Suprapubic skin (tissue), 4 donors: ENCODE results near the gene PGBD4. TPM values are rescaled to one million over a fixed set of nuclear protein-coding genes. Genes with fewer than 3 reads are reported as not detected.

Experiments
- DNase-seq, 2 donors: peaks; one replicate each; pipeline ENCODE4 v3.0.0-alpha.2; 2019; ENCODE audit warnings: low spot score in 2 of 2
- H3K27ac ChIP-seq: fragments of 200-600 bp; sonication (generic); one replicate; pipeline ENCODE4 v1.5.1; 2019
- H3K27me3 ChIP-seq: fragments of 200-600 bp; sonication (generic); one replicate; pipeline ENCODE4 v1.5.1; 2019
- H3K36me3 ChIP-seq: fragments of 200-600 bp; sonication (generic); one replicate; pipeline ENCODE4 v1.5.1; 2019
- H3K4me1 ChIP-seq: fragments of 200-600 bp; sonication (generic); one replicate; pipeline ENCODE4 v1.5.1; 2019
- H3K4me3 ChIP-seq: fragments of 200-600 bp; sonication (generic); one replicate; pipeline ENCODE4 v1.5.1; 2019; ENCODE audit warnings: mild to moderate bottlenecking
- H3K9me3 ChIP-seq: fragments of 200-600 bp; sonication (generic); one replicate; pipeline ENCODE4 v1.5.1; 2019
- CTCF ChIP-seq, 2 donors: fragments of 200-600 bp in 1 of 2; fragments of 450-650 bp in 1 of 2; sonication (generic) in 1 of 2; IDR thresholded peaks; one replicate each; pipeline ENCODE4 v1.5.1; 2016 to 2019; ENCODE audit warnings: antibody characterized with exemption in 2 of 2, mild to moderate bottlenecking in 1 of 2, moderate library complexity in 1 of 2
- EP300 ChIP-seq: sonication (generic); formaldehyde crosslinking; IDR thresholded peaks from one replicate; pipeline ENCODE4 v1.6.1; 2017; ENCODE audit warnings: antibody characterized with exemption
- POLR2A ChIP-seq, 2 donors: fragments of 450-650 bp; IDR thresholded peaks; one replicate each; pipeline ENCODE4 v1.6.1; 2017; ENCODE audit warnings: antibody characterized with exemption in 2 of 2, mild to moderate bottlenecking in 2 of 2, moderate library complexity in 2 of 2
- POLR2AphosphoS5 ChIP-seq, 3 donors: sonication (generic); formaldehyde crosslinking; IDR thresholded peaks; one replicate each; pipeline ENCODE4 v1.6.1; 2017; ENCODE audit warnings: antibody characterized with exemption in 3 of 3
- WGBS: methylation state at CpG from one replicate; pipeline ENCODE4 v1.1.5; 2018; 5-methylcytosine and 5-hydroxymethylcytosine counted together
- total RNA-seq, 4 donors: library from RNA; depleted of rRNA; stranded (reverse); fragments of >200 nt; gene quantifications; one replicate each; pipeline ENCODE4 v1.1.0, GENCODE V29; 2016

PGBD4 gene
- total RNA-seq, result 1 to 10 TPM in 3 of 4 donors, under 1 TPM in 1; 0.83 to 2.3 (median 1.4) TPM

- Histone ChIP-seq H3K36me3 (no peaks in the 10 kb centered on the region), H3K4me1 (peaks cover 32% of the 10 kb centered on the region), H3K27me3 (no peaks in the 10 kb centered on the region), H3K4me3 (peak within 1 kb of the TSS; percentile 95), H3K9me3 (no peaks in the 10 kb centered on the region), H3K27ac (peak within 1 kb of the TSS; percentile 90)
- 2% methylated on average over 19 of the region's 48 CpGs for WGBS
- TF ChIP-seq POLR2A (IDR thresholded peaks at IDR 0.05), result peak in 1 of 2 donors; percentile 70
- no peak for TF ChIP-seq EP300
- TF ChIP-seq CTCF (IDR thresholded peaks at IDR 0.05), result no peak
- peak in 2 of 3 donors; percentile 75 to 88 for TF ChIP-seq POLR2AphosphoS5 (IDR thresholded peaks at IDR 0.05)
- peak; percentile 99 for DNase-seq
These were observed at the start of gene PGBD4, which contains the start of gene EMC7 for GRCh38 chr15:34101366-34102174. Gene PGBD4, plus strand, starts transcription at chr15:34102083. Its CDS starts 449 bp downstream, at chr15:34102532. Gene EMC7, minus strand, starts transcription at chr15:34101862. Its CDS starts 23 bp downstream, at chr15:34101839.

- Histone ChIP-seq H3K9me3 (peaks cover 3% of the 10 kb centered on the region), H3K36me3 (no peaks in the 10 kb centered on the region), H3K27me3 (no peaks in the 10 kb centered on the region), H3K4me1 (no peaks in the 10 kb centered on the region), H3K27ac (no peak overlapping the region), H3K4me3 (no peak overlapping the region)
- DNase-seq, result no peak
- no peak for TF ChIP-seq POLR2A (IDR thresholded peaks at IDR 0.05)
- no peak for TF ChIP-seq EP300
- TF ChIP-seq CTCF (IDR thresholded peaks at IDR 0.05), result no peak
- TF ChIP-seq POLR2AphosphoS5 (IDR thresholded peaks at IDR 0.05), result no peak
- 83% methylated on average over 3 of the region's 3 CpGs for WGBS
These were observed 47.7 kb upstream of the PGBD4 start for GRCh38 chr15:34054081-34054707.

- DNase-seq, result no peak
- Histone ChIP-seq H3K27me3 (no peaks in the 10 kb centered on the region), H3K4me1 (no peaks in the 10 kb centered on the region), H3K27ac (no peak overlapping the region), H3K4me3 (no peak overlapping the region), H3K36me3 (no peaks in the 10 kb centered on the region), H3K9me3 (no peaks in the 10 kb centered on the region)
- no peak for TF ChIP-seq POLR2A (IDR thresholded peaks at IDR 0.05)
- TF ChIP-seq CTCF (IDR thresholded peaks at IDR 0.05), result no peak
- TF ChIP-seq EP300, result no peak
- TF ChIP-seq POLR2AphosphoS5 (IDR thresholded peaks at IDR 0.05), result no peak
- 72% methylated on average over 3 of the region's 3 CpGs for WGBS
These were observed 45.9 kb upstream of the PGBD4 start for GRCh38 chr15:34055868-34056595.

- Histone ChIP-seq H3K9me3 (no peaks in the 10 kb centered on the region), H3K4me1 (no peaks in the 10 kb centered on the region), H3K27ac (no peak overlapping the region)
These were observed 45.0 kb upstream of the PGBD4 start for GRCh38 chr15:34056911-34057310.

More at GRCh38 chr15:34056911-34057310, 45.0 kb upstream of the PGBD4 start:
- no peak for TF ChIP-seq POLR2AphosphoS5 (IDR thresholded peaks at IDR 0.05)
- TF ChIP-seq CTCF (IDR thresholded peaks at IDR 0.05), result no peak
- TF ChIP-seq POLR2A (IDR thresholded peaks at IDR 0.05), result no peak
- TF ChIP-seq EP300, result no peak
- no peaks in the 10 kb centered on the region for H3K27me3 ChIP-seq
- WGBS, result 48% methylated on average over 5 of the region's 5 CpGs
- H3K36me3 ChIP-seq, result no peaks in the 10 kb centered on the region
- no peak for DNase-seq
- H3K4me3 ChIP-seq, result no peak overlapping the region
